RWPE2 (cell line): ENCODE results near the gene TRMT2B.
"Not testable (repeated sequence)": the region's sequence is repeated elsewhere in the genome, so short reads cannot be mapped to it uniquely, and the experiment has no call there.

Experiments used
- ATAC-seq: fragments of 200-7000 bp; cut with Tn5 transposase; 3 replicates; pipeline ENCODE4 v1.9.1; 2021; ENCODE audit warnings: low read depth
- DNase-seq: peaks from one replicate; pipeline ENCODE4 v3.0.0-alpha.2; 2020; ENCODE audit warnings: low spot score
- H3K27ac ChIP-seq: fragments of 450-650 bp; 2 replicates; pipeline ENCODE4 v1.5.1; 2017; ENCODE audit warnings: mild to moderate bottlenecking; ENCODE audit not compliant: poor library complexity, severe bottlenecking
- H3K27me3 ChIP-seq: fragments of 250-450 bp; sonication (Bioruptor Pico); 2 replicates; pipeline ENCODE4 v1.5.1; 2021; ENCODE audit warnings: mild to moderate bottlenecking, moderate library complexity; ENCODE audit not compliant: insufficient read depth, poor library complexity, severe bottlenecking
- H3K36me3 ChIP-seq: fragments of 250-450 bp; sonication (Bioruptor Pico); 2 replicates; pipeline ENCODE4 v1.5.1; 2020; ENCODE audit warnings: low read depth, mild to moderate bottlenecking, moderate library complexity
- H3K4me1 ChIP-seq: fragments of 250-450 bp; sonication (Bioruptor Pico); 2 replicates; pipeline ENCODE4 v1.5.1; 2021; ENCODE audit warnings: mild to moderate bottlenecking, moderate library complexity; ENCODE audit not compliant: insufficient read depth, poor library complexity, severe bottlenecking
- H3K4me3 ChIP-seq: fragments of 250-450 bp; sonication (Bioruptor Pico); 2 replicates; pipeline ENCODE4 v1.5.1; 2021; ENCODE audit warnings: mild to moderate bottlenecking, moderate library complexity; ENCODE audit not compliant: severe bottlenecking
- H3K9me3 ChIP-seq: fragments of 250-450 bp; sonication (Bioruptor Pico); 2 replicates; pipeline ENCODE4 v1.5.1; 2021; ENCODE audit warnings: mild to moderate bottlenecking, moderate library complexity; ENCODE audit not compliant: severe bottlenecking
- TF ChIP-seq, protein P1 (sequence below): fragments of 450-650 bp; IDR thresholded peaks from one replicate; pipeline ENCODE4 v1.5.1; 2017; ENCODE audit warnings: mild to moderate bottlenecking, moderate library complexity; ENCODE audit not compliant: poor library complexity, severe bottlenecking

Gene TRMT2B

DNA sequence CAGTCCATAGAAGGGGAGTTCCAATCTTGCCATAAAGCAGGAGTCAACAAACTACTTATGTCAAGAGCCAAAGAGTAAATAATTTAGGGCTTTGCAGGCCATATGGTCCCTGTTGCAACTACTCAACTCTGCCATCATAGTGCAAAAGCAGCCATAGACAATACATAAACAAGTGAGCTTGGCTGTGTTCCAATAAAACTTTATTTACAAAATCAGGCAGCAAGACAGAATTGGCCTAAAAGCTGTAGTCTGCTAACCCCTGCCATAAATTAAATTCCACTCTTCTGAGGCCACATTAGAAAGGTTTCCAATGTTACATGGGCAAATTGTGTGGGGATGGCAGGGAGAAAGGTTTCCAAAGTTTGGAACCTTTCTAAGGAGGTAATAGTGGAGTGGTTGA, 14.7 kb downstream of the TRMT2B start:
- TF ChIP-seq, protein P1, sequence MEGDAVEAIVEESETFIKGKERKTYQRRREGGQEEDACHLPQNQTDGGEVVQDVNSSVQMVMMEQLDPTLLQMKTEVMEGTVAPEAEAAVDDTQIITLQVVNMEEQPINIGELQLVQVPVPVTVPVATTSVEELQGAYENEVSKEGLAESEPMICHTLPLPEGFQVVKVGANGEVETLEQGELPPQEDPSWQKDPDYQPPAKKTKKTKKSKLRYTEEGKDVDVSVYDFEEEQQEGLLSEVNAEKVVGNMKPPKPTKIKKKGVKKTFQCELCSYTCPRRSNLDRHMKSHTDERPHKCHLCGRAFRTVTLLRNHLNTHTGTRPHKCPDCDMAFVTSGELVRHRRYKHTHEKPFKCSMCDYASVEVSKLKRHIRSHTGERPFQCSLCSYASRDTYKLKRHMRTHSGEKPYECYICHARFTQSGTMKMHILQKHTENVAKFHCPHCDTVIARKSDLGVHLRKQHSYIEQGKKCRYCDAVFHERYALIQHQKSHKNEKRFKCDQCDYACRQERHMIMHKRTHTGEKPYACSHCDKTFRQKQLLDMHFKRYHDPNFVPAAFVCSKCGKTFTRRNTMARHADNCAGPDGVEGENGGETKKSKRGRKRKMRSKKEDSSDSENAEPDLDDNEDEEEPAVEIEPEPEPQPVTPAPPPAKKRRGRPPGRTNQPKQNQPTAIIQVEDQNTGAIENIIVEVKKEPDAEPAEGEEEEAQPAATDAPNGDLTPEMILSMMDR = no peak

DNA sequence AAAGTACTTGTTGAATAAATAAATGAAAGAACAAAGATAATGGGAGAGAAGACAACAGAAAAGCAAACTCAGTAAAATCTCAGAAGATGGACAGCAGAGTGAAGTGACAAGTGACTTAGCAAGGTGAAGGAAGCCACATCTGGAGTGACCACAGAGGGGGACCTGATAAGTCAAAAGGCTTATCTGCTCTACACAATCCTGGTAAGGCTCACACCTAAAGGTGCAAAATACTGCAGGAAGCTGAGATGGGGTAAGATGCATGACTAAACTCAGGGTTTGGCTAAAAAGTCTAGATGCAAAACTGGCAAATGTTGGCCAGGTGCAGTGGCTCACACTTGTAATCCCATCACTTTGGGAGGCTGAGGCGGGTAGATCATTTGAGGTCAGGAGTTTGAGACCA, 22.2 kb downstream of the TRMT2B start:
- H3K36me3 ChIP-seq = no peaks in the 10 kb centered on the region
- no peaks in the 10 kb centered on the region for H3K27me3 ChIP-seq
- H3K4me1 ChIP-seq = no peaks in the 10 kb centered on the region
- H3K4me3 ChIP-seq = no peak overlapping the region
- no peaks in the 10 kb centered on the region for H3K9me3 ChIP-seq
- TF ChIP-seq, protein P1 = no peak
- DNase-seq (no peak), ATAC-seq (no peak)
- H3K27ac ChIP-seq = no peak overlapping the region

More for the DNA sequence above, 14.7 kb downstream of the TRMT2B start:
- H3K4me3 ChIP-seq = no peak overlapping the region
- H3K36me3 ChIP-seq = no peaks in the 10 kb centered on the region; the same call in 1 of the 2 replicates
- H3K27ac ChIP-seq = no peak overlapping the region
- H3K9me3 ChIP-seq = no peaks in the 10 kb centered on the region
- H3K27me3 ChIP-seq = no peaks in the 10 kb centered on the region
- H3K4me1 ChIP-seq = no peaks in the 10 kb centered on the region
- DNase-seq = no peak
- no peak for ATAC-seq

GRCh38 chrX:101028562-101028961, 23.3 kb downstream of the TRMT2B start:
- ATAC-seq (no peak), DNase-seq (no peak)
- no peaks in the 10 kb centered on the region for H3K4me1 ChIP-seq
- H3K36me3 ChIP-seq = no peaks in the 10 kb centered on the region
- H3K27ac ChIP-seq = no peak overlapping the region
- TF ChIP-seq, protein P1 = no peak
- H3K4me3 ChIP-seq = no peak overlapping the region
- no peaks in the 10 kb centered on the region for H3K27me3 ChIP-seq
- no peaks in the 10 kb centered on the region for H3K9me3 ChIP-seq

GRCh38 chrX:101025126-101025525, 26.8 kb downstream of the TRMT2B start:
- H3K9me3 ChIP-seq = no peaks in the 10 kb centered on the region
- H3K4me1 ChIP-seq = no peaks in the 10 kb centered on the region
- no peak overlapping the region for H3K4me3 ChIP-seq
- TF ChIP-seq, protein P1 = no peak
- no peak for DNase-seq
- no peaks in the 10 kb centered on the region for H3K27me3 ChIP-seq
- H3K36me3 ChIP-seq = peaks cover 7% of the 10 kb centered on the region; the same call in 1 of the 2 replicates
- no peak overlapping the region for H3K27ac ChIP-seq
- no peak for ATAC-seq

DNA sequence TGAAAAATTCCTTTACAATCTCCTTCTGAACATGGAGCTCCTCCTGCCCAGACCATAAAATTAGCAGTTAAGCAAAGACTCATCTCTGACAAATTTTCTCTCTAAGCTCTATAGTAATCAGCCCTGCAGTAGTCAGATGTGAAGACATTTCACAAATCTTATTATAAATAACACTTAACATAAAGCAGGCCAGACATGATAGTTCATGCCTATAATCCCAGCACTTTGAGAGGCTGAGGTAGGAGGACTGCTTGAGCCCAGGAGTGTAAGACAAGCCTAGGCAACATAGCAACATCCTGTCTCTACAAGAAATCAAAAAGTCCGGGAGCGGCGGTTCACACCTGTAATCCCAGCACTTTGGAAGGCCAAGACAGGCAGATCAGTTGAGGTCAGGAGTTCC, 29.9 kb downstream of the TRMT2B start:
- Histone ChIP-seq H3K4me3 (no peak overlapping the region), H3K27ac (no peak overlapping the region), H3K4me1 (no peaks in the 10 kb centered on the region), H3K36me3 (peaks cover 18% of the 10 kb centered on the region; the same call in 1 of the 2 replicates), H3K9me3 (no peaks in the 10 kb centered on the region), H3K27me3 (no peaks in the 10 kb centered on the region)
- DNase-seq (no peak), ATAC-seq (no peak)
- TF ChIP-seq, protein P1 = no peak

DNA sequence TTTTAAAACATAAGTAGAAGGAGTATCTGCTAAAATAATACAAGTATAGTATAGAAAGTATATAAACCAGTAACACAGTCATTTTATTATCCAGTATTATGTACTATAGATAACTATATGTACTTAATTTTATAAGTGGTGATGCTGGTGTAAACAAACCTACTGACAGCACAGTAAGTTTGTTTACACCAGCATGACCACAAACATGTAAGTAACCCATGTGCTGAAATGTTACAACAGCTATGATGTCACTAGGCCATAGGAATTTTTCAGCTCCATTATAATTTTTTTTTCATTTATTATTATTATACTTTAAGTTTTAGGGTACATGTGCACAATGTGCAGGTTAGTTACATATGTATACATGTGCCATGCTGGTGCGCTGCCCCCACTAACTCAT, 39.9 kb downstream of the TRMT2B start:
- H3K36me3 ChIP-seq = peaks cover 14% of the 10 kb centered on the region
- ATAC-seq, H3K4me1 ChIP-seq, H3K27ac ChIP-seq, H3K9me3 ChIP-seq, DNase-seq, H3K4me3 ChIP-seq, H3K27me3 ChIP-seq: not testable (repeated sequence)
